Type B pancreatic cell (in vitro differentiated cells): ENCODE measurements around the gene OR51S1. TPM values are rescaled to one million over a fixed set of nuclear protein-coding genes. Genes with fewer than 3 reads are reported as not detected.
A peak's percentile ranks its signal among the peaks of the same experiment; 100 is the strongest.

Experiments used
- DNase-seq: peaks from one replicate; pipeline ENCODE4 v3.0.0; 2021; ENCODE audit warnings: mixed read lengths; ENCODE audit not compliant: unreplicated experiment; ENCODE audit errors: extremely low spot score
- H3K27ac Mint-ChIP-seq: 2 replicates; pipeline ENCODE4 v1.8.0; 2021; ENCODE audit warnings: mild to moderate bottlenecking, mixed read lengths
- H3K27me3 Mint-ChIP-seq: 2 replicates; pipeline ENCODE4 v1.8.0; 2021; ENCODE audit warnings: mixed read lengths
- H3K36me3 Mint-ChIP-seq: 2 replicates; pipeline ENCODE4 v1.8.0; 2021; ENCODE audit warnings: mixed read lengths
- H3K4me1 Mint-ChIP-seq: one replicate; pipeline ENCODE4 v1.8.0; 2021; ENCODE audit warnings: mixed read lengths; ENCODE audit not compliant: unreplicated experiment
- H3K4me3 Mint-ChIP-seq: 2 replicates; pipeline ENCODE4 v1.8.0; 2021; ENCODE audit warnings: mild to moderate bottlenecking, mixed read lengths
- H3K9me3 Mint-ChIP-seq: 2 replicates; pipeline ENCODE4 v1.8.0; 2021; ENCODE audit warnings: mixed read lengths
- total RNA-seq: library from RNA; stranded (reverse); gene quantifications from 2 replicates; pipeline ENCODE4 v1.2.1, GENCODE V29; 2021; ENCODE audit warnings: low replicate concordance
- TF ChIP-seq, protein P1 (sequence below): fragments of 200-600 bp; sonication (generic); conservative IDR thresholded peaks from 2 replicates; pipeline ENCODE4 v1.5.0; 2021; ENCODE audit warnings: antibody characterized with exemption, mild to moderate bottlenecking

OR51S1 gene
- total RNA-seq, 1 donor from 2014 or later: not detected

DNA sequence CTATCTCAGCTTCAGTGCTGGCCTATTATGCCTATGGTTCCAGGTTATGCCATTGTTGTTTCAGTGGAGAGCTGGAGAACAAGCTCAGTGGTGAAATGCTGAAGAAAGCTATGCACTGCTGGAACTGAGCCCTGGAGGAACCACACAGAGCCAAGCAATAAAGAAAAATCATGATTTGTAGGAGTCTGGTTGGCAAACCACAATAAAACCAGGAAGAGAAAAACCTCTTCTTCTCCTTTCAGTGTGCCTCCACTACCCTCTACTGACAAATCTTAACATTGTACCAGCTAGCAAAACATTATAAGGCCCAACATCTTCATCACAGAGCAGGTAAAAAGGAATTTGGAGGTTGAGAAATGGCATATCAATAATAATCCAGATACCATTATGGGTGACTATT, 22.6 kb downstream of the OR51S1 start:
- no peak for DNase-seq
- Mint-ChIP-seq H3K4me3 (no peak overlapping the region), H3K9me3 (no peaks in the 10 kb centered on the region), H3K27me3 (no peaks in the 10 kb centered on the region), H3K4me1 (no peaks in the 10 kb centered on the region), H3K27ac (no peak overlapping the region), H3K36me3 (no peaks in the 10 kb centered on the region)
- TF ChIP-seq, protein P1, sequence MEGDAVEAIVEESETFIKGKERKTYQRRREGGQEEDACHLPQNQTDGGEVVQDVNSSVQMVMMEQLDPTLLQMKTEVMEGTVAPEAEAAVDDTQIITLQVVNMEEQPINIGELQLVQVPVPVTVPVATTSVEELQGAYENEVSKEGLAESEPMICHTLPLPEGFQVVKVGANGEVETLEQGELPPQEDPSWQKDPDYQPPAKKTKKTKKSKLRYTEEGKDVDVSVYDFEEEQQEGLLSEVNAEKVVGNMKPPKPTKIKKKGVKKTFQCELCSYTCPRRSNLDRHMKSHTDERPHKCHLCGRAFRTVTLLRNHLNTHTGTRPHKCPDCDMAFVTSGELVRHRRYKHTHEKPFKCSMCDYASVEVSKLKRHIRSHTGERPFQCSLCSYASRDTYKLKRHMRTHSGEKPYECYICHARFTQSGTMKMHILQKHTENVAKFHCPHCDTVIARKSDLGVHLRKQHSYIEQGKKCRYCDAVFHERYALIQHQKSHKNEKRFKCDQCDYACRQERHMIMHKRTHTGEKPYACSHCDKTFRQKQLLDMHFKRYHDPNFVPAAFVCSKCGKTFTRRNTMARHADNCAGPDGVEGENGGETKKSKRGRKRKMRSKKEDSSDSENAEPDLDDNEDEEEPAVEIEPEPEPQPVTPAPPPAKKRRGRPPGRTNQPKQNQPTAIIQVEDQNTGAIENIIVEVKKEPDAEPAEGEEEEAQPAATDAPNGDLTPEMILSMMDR: peak; percentile 28

DNA sequence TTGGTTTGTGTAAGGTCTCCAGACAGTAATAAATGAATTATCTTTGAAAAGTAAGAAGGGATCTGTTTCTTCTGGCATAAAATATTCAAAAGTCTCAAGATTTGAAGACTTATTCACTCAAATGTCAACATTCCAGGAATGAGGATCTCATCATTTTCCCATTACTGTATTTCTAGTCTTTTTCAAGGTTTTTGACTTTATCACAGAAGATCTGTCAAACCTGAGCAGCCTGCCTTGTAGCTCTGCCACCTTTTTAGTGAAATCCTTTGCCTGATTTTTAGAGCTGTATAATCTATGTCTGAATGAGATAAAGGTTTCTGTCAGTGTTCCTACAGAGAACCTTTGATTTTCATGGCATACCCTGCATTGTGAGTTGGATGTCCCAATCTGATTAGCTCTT, 23.9 kb downstream of the OR51S1 start:
- no peaks in the 10 kb centered on the region for H3K4me1 Mint-ChIP-seq
- H3K36me3 Mint-ChIP-seq: no peaks in the 10 kb centered on the region
- H3K27ac Mint-ChIP-seq: no peak overlapping the region
- no peak overlapping the region for H3K4me3 Mint-ChIP-seq
- H3K9me3 Mint-ChIP-seq: no peaks in the 10 kb centered on the region
- TF ChIP-seq, protein P1: no peak
- no peaks in the 10 kb centered on the region for H3K27me3 Mint-ChIP-seq
- no peak for DNase-seq

DNA sequence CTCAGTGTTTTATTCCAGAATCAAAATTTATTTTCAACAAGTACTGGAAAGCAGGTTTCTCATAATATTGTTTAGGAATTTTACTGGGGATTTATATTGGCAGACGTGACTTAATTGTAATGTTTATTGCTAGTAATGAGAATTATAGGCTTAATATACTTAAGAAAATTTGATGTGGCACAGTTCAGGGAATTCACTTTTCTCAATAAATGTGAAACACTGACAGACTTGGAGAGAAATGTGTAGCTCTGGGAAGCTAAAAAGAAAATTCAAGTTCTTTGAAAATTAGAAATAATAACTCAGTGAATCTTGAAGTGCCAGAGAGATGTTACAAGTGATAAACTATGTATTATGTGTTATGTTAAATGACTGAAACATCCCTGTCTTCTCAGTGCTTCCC, 28.0 kb downstream of the OR51S1 start, which contains the start of gene OR51F2:
TSS of gene OR51F2 (plus strand) at position 301 of the 400 bp plus-strand sequence. CDS start 101 bp downstream, outside the sequence.
- no peaks in the 10 kb centered on the region for H3K27me3 Mint-ChIP-seq
- H3K27ac Mint-ChIP-seq: no peak within 1 kb of the TSS
- no peak for DNase-seq
- no peaks in the 10 kb centered on the region for H3K9me3 Mint-ChIP-seq
- no peak within 1 kb of the TSS for H3K4me3 Mint-ChIP-seq
- TF ChIP-seq, protein P1: no peak
- no peaks in the 10 kb centered on the region for H3K4me1 Mint-ChIP-seq
- H3K36me3 Mint-ChIP-seq: no peaks in the 10 kb centered on the region

DNA sequence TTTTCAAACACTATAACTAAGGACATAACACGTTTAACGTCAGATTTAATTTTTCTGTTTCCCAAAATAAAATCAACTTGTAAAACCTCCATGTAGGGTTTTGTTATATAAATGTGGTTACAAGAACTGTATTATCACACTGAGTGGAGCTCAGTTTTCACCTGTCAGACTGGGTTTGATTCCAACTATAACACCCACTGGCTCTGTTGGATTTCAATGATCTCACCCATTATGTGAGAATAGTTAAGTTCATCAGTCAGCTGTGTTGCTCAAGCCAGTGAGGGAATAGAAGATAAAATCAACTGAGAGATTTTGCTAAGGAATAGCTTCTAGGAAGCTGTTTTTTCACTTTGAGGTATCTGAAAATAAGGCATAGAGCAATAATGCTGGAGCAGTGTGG, 39.8 kb downstream of the OR51S1 start:
- Mint-ChIP-seq H3K27ac (no peak overlapping the region), H3K4me1 (no peaks in the 10 kb centered on the region), H3K9me3 (no peaks in the 10 kb centered on the region), H3K27me3 (no peaks in the 10 kb centered on the region), H3K4me3 (no peak overlapping the region), H3K36me3 (no peaks in the 10 kb centered on the region)
- TF ChIP-seq, protein P1: no peak
- DNase-seq: no peak

DNA sequence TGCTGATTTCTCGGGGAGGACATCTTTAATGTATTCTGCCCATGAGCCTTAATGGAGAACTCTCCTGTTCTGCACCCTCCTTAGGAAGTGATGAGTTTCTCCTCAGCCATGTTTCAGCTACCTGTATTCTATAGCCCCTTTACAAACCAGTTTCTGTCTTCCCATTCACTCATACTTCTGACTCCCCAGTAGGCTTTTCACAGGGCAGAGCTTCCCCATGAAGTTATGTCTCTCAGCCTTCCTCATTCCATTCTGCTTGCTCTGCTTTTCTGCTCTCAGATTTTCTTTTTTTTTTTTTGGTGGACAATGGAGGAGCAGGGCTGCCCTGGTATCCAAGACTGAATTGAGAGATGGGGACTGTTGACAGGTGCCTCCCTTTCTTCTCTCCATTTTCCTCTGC, 40.5 kb downstream of the OR51S1 start:
- H3K9me3 Mint-ChIP-seq: no peaks in the 10 kb centered on the region
- H3K27me3 Mint-ChIP-seq: no peaks in the 10 kb centered on the region
- no peaks in the 10 kb centered on the region for H3K36me3 Mint-ChIP-seq

More for the DNA sequence above, 40.5 kb downstream of the OR51S1 start:
- no peak overlapping the region for H3K4me3 Mint-ChIP-seq
- TF ChIP-seq, protein P1: no peak
- peak overlapping the region; percentile 8 for H3K27ac Mint-ChIP-seq
- DNase-seq: no peak
- H3K4me1 Mint-ChIP-seq: no peaks in the 10 kb centered on the region
